Limb (tissue), 2 donors: Measurements from ENCODE around the gene DPEP3.
"Not testable (repeated sequence)": the region's sequence is repeated elsewhere in the genome, so short reads cannot be mapped to it uniquely, and the experiment has no call there.

Experiments used
- DNase-seq, 2 donors: peaks; one replicate each; pipeline ENCODE4 v3.0.0-alpha.2; 2016; ENCODE audit errors: extremely low spot score in 2 of 2

The DPEP3 gene

GRCh38 chr16:67945392-67945933, 34.8 kb downstream of the DPEP3 start:
- DNase-seq: no peak

DNA sequence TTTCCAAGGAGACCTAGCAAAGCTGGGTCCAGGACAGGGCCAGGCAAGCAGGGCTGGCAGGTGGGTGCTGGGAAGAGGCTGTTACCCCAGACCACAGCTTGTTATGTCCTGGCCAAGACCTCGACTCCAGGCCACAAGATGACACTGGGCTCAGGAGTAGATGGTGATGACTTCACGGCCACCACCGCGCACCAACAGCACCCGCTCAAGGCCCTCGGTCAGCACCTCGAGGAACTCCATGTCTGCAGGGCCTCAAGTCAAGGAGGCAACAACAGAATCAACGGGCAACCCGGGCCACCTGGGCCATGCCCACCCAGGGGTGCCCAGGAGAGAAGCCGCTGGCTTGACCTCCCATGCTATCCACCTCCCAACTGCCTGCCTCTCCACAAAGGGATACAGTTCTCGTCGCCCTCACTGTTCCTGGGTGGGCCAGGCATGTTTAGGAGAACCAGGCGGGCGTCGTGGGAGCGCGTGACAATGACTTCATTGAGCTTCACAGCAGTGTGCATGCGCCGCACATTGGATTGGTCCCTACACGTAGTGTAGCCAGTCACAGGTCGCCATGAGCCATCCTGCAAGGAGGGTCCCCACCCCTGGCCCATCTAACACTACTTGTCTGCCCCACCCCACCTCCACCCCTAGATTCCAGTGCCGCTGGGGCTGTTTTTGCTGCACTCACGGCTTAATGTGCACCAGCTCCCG, 35.5 kb downstream of the DPEP3 start:
- no peak for DNase-seq

- DNase-seq: no peak
Observed at GRCh38 chr16:67943619-67944504, 36.4 kb downstream of the DPEP3 start, which contains the start of gene LCAT. Gene LCAT (minus strand): TSS chr16:67944120. CDS start chr16:67944101, 19 bp downstream.

DNA sequence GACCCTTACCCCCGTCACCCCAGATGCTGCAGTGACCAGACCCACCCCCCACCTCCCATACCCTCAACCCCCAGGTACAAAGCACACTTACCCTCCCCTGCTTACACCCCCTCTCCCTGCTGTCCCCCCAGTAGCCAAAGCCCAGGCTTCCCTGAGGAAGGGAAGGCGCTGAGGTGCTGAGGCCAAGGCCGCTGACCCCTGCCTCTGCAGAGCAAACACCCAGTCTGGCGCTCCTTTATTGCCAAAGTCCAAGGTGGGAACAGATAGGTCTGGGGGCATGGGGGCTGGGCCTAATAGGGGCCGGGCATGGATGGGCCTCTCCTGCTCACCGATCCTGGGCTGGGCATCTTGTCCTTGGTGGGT, 37.1 kb downstream of the DPEP3 start:
- no peak for DNase-seq

DNA sequence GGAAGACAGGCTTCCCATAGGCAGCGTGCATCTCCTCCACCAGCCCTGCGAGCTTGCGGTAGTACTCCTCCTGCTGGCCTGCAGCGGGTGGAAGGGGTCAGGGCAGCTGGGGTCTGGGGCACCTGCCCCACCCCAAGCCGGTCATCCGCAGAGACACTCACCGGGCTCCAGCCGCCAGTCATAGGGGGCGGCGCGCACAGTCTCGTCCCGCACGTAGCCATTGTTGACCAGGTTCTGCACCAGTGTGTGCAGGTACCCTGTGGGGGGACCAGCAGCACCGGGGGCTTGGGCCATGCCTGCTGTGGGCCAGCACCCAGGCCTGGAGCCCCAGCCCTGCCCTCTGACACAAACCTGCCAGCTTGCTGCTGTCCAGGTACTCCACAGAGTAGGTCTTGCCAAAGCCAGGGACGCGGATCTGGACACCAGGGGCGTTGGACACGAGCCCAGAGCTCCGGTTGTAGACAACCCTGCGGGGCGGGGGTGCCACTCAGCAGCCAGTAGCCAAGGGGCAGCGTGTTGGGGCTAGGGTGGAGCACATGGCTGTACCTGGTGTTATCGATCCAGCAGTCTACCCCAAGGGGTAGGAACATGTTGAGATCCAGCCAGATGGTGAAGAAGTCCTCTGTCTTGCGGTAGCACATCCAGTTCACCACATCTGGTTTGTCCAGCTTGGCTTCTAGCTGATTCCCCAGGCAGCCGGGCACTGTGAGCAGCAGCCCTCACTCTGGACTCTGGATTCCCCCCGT, 37.6 kb downstream of the DPEP3 start:
- no peak for DNase-seq

DNA sequence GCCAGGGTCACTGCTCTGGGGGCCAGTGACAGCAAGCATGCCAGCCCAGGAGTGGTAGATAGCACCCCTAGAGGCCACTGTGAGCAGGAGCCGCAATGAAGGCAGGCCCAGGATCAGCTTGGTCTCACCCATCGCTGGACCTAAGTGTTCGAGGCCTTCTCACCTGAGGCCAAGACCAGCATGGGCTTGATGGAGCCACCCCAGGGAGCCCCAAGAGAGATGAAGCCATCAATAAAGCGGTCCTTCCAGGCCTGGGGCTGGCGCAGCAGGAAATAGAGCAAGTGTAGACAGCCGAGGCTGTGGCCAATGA, 38.1 kb downstream of the DPEP3 start:
- no peak for DNase-seq

DNA sequence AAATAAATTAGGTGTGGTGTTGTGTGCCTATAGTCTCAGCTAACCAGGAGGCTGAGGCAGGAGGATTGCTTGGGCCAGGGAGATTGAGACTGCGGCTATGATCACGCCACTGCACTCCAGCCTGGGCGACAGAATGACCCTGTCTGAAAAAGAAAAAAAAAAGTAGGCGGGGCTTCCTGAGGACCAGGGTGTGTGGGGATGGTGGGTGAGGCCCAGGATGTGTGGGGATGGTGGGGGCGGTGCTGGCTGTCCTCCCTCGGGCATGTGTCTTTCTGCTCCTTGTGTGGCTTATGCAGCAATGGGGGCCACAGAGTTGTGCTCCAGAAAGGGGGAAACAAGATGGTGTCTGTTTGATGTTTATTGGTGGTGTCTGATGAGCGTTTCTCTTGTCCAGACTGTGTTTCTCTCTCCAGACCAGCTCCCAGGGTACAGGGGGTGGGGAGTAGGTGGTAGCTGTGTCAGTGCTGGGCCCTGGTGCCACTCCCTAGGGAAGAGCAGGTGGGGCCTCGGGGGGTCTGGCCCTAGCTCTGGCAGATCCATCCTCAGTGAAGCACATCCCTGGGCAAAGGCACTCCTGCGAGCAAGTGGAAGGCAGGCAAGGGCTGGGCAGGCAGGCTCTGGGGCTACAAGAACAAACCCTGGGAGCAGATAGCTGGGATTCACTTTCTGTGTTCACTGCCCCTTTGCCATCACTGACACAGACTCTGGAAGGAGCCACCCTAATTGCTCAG, 38.7 kb downstream of the DPEP3 start:
- DNase-seq: no peak

GRCh38 chr16:67940446-67941089, 39.7 kb downstream of the DPEP3 start:
- DNase-seq: no peak

GRCh38 chr16:67939507-67940445, 40.5 kb downstream of the DPEP3 start:
- DNase-seq: no peak

- DNase-seq: not testable (repeated sequence)
Observed at GRCh38 chr16:67937713-67938112, 42.6 kb downstream of the DPEP3 start.

GRCh38 chr16:67936880-67937605, 43.3 kb downstream of the DPEP3 start:
- DNase-seq: no peak

DNA sequence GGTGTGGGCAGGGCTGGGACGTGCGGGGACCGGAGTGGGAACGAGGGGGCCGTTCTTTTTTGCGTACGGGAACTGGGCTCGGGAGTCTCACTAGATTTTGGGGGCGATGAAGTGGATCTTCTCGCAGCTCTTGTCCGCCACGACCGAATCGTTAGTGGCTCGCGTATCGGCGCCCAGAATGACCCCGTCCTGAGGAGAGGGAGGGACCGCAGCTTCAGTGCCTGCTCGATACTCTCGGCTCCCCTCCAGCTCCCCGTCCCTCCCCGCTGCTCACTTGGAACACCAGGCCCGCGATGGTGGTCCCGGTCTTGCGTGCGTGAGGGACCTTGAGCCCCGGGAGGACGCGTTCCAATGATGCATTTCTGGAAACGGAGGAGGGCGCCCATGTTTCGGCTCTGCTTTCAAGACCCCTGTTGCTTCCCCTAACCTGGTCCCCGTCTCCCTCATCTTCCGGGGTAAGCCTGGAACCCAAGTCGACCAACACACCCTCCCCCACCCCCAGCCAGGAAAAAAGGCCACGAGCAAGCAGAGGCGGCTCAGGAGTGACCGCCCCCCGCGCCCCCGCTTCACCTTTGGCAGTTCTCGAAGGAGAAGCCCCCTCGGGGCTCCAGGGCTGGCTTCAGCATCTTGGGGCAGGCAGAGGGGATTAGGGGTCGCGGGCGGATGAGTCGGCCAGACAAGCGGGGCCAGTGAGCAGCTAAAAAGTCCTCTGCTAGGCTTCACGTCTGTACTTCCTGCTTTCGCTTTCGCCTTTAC, 44.0 kb downstream of the DPEP3 start, which contains the start of gene PSMB10:
Gene PSMB10 (minus strand): TSS at position 727 of the 756 bp plus-strand sequence. CDS start 101 bp downstream, at position 626.
- DNase-seq: peak; percentile 32 to 68

GRCh38 chr16:67935402-67936123, 44.7 kb downstream of the DPEP3 start:
- DNase-seq: peak; percentile 91 to 94

DNA sequence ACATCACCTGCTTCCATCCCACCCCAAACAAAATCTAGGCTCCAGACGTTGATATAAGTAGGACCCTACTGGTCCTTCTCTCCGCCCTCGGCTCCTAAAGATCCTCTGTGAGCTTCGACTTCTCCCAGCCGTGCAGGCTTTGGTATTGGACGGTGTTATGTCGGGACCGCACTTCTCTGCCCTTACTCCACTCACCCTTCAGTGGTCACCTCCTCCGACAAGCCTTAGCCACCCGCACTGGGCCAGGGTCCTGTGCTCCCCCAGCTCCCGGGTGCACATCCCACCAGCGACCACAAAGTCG, 45.2 kb downstream of the DPEP3 start:
- no peak for DNase-seq

DNA sequence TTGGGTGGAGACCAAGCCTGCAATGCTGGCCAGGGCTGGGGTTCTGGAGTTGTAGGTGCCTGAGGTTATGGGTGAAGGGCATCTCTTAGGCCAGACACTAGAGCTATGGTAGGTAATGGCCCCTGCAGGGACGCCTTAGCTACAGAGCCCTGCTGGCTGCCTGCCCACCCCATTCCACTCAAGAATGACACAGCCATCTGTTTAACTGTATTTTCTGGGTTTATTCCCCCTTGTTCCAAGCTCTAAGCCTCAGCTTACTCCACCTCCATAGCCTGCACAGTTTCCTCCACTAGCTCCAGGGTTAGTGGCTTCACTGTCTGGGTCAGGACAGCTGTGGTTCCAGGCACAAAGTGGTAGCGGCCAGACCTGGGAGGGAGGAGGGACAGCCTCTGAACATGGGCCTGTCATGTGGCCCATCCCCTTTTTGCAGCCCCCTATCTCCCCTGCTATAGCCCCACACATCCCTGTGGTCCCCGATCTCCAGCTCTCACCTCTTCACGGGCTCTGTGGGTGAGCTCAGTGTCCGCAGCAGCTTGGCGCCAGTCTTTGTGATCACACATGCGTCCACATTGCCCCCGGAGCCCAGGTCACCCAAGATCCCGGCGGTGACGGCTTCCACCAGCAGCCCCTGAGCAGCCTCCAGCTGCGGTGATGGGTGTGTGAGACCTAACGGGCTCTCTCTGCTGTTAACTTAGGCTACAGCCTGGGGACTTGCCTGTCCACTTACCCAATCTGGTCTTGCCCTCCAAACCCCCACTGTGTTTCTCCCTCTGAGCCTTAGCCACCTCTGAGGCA, 45.8 kb downstream of the DPEP3 start:
- DNase-seq: no peak

- DNase-seq: peak in 1 of 2 donors; percentile 22
Observed at GRCh38 chr16:67933805-67934204, 46.5 kb downstream of the DPEP3 start.

DNA sequence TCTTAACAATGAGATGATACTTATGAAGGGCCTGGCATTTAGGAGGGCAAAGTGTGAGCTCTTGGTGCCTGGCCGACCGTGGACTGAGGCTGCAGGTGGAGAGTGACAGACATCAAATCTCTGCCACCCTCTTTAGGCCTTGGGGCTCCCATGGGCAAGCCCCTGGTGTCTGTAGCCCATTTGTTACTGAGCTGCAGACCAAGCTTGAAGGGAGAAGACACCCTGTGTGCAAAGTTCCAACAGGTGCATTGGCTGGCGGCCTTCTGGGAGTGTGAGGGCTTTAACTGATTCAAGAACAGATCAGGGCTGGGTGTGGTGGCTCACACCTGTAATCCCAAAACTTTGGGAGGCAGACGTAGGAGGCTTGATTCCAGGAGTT, 47.8 kb downstream of the DPEP3 start:
- no peak for DNase-seq
